ENCODE measurements around the gene CFAP65. TPM values are rescaled to one million over a fixed set of nuclear protein-coding genes. Genes with fewer than 3 reads are reported as not detected.

Gene CFAP65
- polyA plus RNA-seq, 1 donor (not counting 4 experiments of a cell fraction or from before 2014, with no cell fraction given) = not detected

GRCh38 chr2:218997731-218998130 lies 43.6 kb downstream of the CFAP65 start:
- dilution Hi-C loops (cut with MboI; ENCODE audit: extremely low pct_ligation_motif_present, low sequenced_read_pairs) = no loop called here
- Histone ChIP-seq H3K9me3 (ENCODE audit: control insufficient read depth, low read depth, low read length) (no peaks in the 10 kb centered on the region), H3K4me1 (ENCODE audit: control insufficient read depth, extremely low read depth, insufficient read depth, low read length) (peaks cover 21% of the 10 kb centered on the region), H2AFZ (ENCODE audit: control insufficient read depth, low read length) (no peak overlapping the region), H4K20me1 (ENCODE audit: control insufficient read depth, extremely low read depth, insufficient read depth, low read length) (peaks cover 4% of the 10 kb centered on the region), H3K27me3 (ENCODE audit: control insufficient read depth, extremely low read depth, insufficient read depth, low read length) (peaks cover 85% of the 10 kb centered on the region), H3K4me2 (ENCODE audit: control insufficient read depth, extremely low read depth, insufficient read depth, low read depth, low read length) (no peak overlapping the region), H3K36me3 (ENCODE audit: control insufficient read depth in 2 of 2, extremely low read depth in 1 of 2, insufficient read depth in 2 of 2, low read length in 2 of 2) (no peaks in the 10 kb centered on the region), H3K27ac (ENCODE audit: control insufficient read depth, insufficient read depth, low read length) (no peak overlapping the region), H3K79me2 (ENCODE audit: control insufficient read depth, insufficient read depth, low read length) (no peaks in the 10 kb centered on the region), H3K9ac (ENCODE audit: control insufficient read depth, extremely low read depth, insufficient read depth, low read length) (no peak overlapping the region), H3K4me3 (ENCODE audit: control insufficient read depth in 2 of 3, extremely low read depth in 1 of 3, insufficient read depth in 2 of 3, low read depth in 1 of 3, low read length in 3 of 3) (no peak overlapping the region), H3K9me1 (ENCODE audit: control insufficient read depth, extremely low read depth, insufficient read depth, low read length) (no peaks in the 10 kb centered on the region)
- FAIRE-seq (no peak), DNase-seq (ENCODE audit: low read depth, low spot score) (no peak)
- TF ChIP-seq EZH2 (IDR thresholded peaks at IDR 0.05; ENCODE audit: low read length) (no peak), CTCF (optimal IDR thresholded peaks at IDR 0.05 in 1 of 3, IDR thresholded peaks at IDR 0.05 in 1 of 3, conservative IDR thresholded peaks at IDR 0.05 in 1 of 3; ENCODE audit: extremely low read depth in 1 of 3, insufficient read depth in 2 of 3, low read length in 3 of 3) (no peak)

- H3K9me1 ChIP-seq (ENCODE audit: control insufficient read depth, extremely low read depth, insufficient read depth, low read length) = no peaks in the 10 kb centered on the region
- no peak overlapping the region for H3K4me2 ChIP-seq (ENCODE audit: control insufficient read depth, extremely low read depth, insufficient read depth, low read depth, low read length)
- no peak overlapping the region for H2AFZ ChIP-seq (ENCODE audit: control insufficient read depth, low read length)
- no peak for DNase-seq (ENCODE audit: low read depth, low spot score)
- peaks cover 4% of the 10 kb centered on the region for H4K20me1 ChIP-seq (ENCODE audit: control insufficient read depth, extremely low read depth, insufficient read depth, low read length)
- dilution Hi-C loops (cut with MboI; ENCODE audit: extremely low pct_ligation_motif_present, low sequenced_read_pairs) = no loop called here
- no peaks in the 10 kb centered on the region for H3K79me2 ChIP-seq (ENCODE audit: control insufficient read depth, insufficient read depth, low read length)
- no peaks in the 10 kb centered on the region for H3K9me3 ChIP-seq (ENCODE audit: control insufficient read depth, low read depth, low read length)
- no peaks in the 10 kb centered on the region for H3K36me3 ChIP-seq (ENCODE audit: control insufficient read depth in 2 of 2, extremely low read depth in 1 of 2, insufficient read depth in 2 of 2, low read length in 2 of 2)
- TF ChIP-seq CTCF (optimal IDR thresholded peaks at IDR 0.05 in 1 of 3, IDR thresholded peaks at IDR 0.05 in 1 of 3, conservative IDR thresholded peaks at IDR 0.05 in 1 of 3; ENCODE audit: extremely low read depth in 1 of 3, insufficient read depth in 2 of 3, low read length in 3 of 3) = no peak
- peaks cover 14% of the 10 kb centered on the region for H3K4me1 ChIP-seq (ENCODE audit: control insufficient read depth, extremely low read depth, insufficient read depth, low read length)
- no peak overlapping the region for H3K9ac ChIP-seq (ENCODE audit: control insufficient read depth, extremely low read depth, insufficient read depth, low read length)
- H3K4me3 ChIP-seq (ENCODE audit: control insufficient read depth in 2 of 3, extremely low read depth in 1 of 3, insufficient read depth in 2 of 3, low read depth in 1 of 3, low read length in 3 of 3) = no peak overlapping the region
- no peak for FAIRE-seq
- H3K27me3 ChIP-seq (ENCODE audit: control insufficient read depth, extremely low read depth, insufficient read depth, low read length) = peaks cover 85% of the 10 kb centered on the region
- H3K27ac ChIP-seq (ENCODE audit: control insufficient read depth, insufficient read depth, low read length) = no peak overlapping the region
Measured at GRCh38 chr2:218996937-218997336, 44.4 kb downstream of the CFAP65 start.

Data from keratinocyte (primary cell).